K562 (cell line): ENCODE measurements around the gene SNAP23.

Source experiments
- ARID2 ChIP-seq: fragments of 450-650 bp; IDR thresholded peaks from 2 replicates; pipeline ENCODE4 v1.6.1; 2017; ENCODE audit warnings: antibody characterized with exemption, mild to moderate bottlenecking
- BDP1 ChIP-seq: IDR thresholded peaks from 3 replicates; pipeline ENCODE4 v1.6.1; 2011; ENCODE audit not compliant: insufficient read length, insufficient read depth
- KDM4B ChIP-seq, 2 experiments: fragments of 450-650 bp in 1 of 2; sonication (generic) in 1 of 2; IDR thresholded peaks; 2 replicates each; pipeline ENCODE4 v1.6.1; 2016 to 2017; ENCODE audit warnings: borderline replicate concordance in 2 of 2, antibody characterized with exemption in 1 of 2, low read depth in 1 of 2, mild to moderate bottlenecking in 1 of 2
- MAX ChIP-seq: sonication (generic); formaldehyde crosslinking; IDR thresholded peaks from 2 replicates; pipeline ENCODE4 v1.9.0; 2022; ENCODE audit warnings: mild to moderate bottlenecking, missing genetic modification reagents
- POLR2AphosphoS5 ChIP-seq: IDR thresholded peaks from 2 replicates; pipeline ENCODE4 v1.6.1; 2011; ENCODE audit warnings: mild to moderate bottlenecking, low read depth, low read length, moderate library complexity; ENCODE audit not compliant: control insufficient read depth, insufficient read depth
- PRMT5 ChIP-seq: sonication (generic); formaldehyde crosslinking; IDR thresholded peaks from 2 replicates; pipeline ENCODE4 v1.5.0; 2020; ENCODE audit warnings: missing genetic modification reagents
- TAF15 ChIP-seq: fragments of 200-400 bp; formaldehyde crosslinking; IDR thresholded peaks from 2 replicates; pipeline ENCODE4 v1.6.1; 2017; ENCODE audit warnings: mild to moderate bottlenecking, low read depth, low read length, moderate library complexity

GRCh38 chr15:42553554-42553953, 58.1 kb downstream of the SNAP23 start:
- TF ChIP-seq TAF15 (no peak), POLR2AphosphoS5 (no peak), KDM4B (IDR thresholded peaks at IDR 0.05; ENCODE audit: borderline replicate concordance in 2 of 2, low read depth in 1 of 2) (no peak), MAX (CRISPR knock-in tag) (no peak), ARID2 (no peak), PRMT5 (CRISPR knock-in tag) (no peak), BDP1 (no peak)
